HepG2 (cell line): ENCODE results near the gene TSPAN2. TPM values are rescaled to one million over a fixed set of nuclear protein-coding genes. Genes with fewer than 3 reads are reported as not detected.
A peak's percentile ranks its signal among the peaks of the same experiment; 100 is the strongest.

Experiments used
- ATAC-seq: fragments of 200-7000 bp; cut with Tn5 transposase; 3 replicates; pipeline ENCODE4 v1.9.1; 2020; ENCODE audit warnings: mild to moderate bottlenecking, moderate library complexity
- BruUV-seq: library from RNA; stranded (reverse); fragments of 400-500 nt; replicated peaks from 2 replicates; lab custom pipeline; 2021; lab: Mats Ljungman, UMichigan
- CTCF ChIA-PET: fragments of 300-600 bp; formaldehyde crosslinking; extraction: SDS; loops from one replicate; lab custom pipeline; 2021; ENCODE audit warnings: low total read pairs, inconsistent platforms, low intra/inter-chr PET ratio; lab: Yijun Ruan, JAX
- POLR2A ChIA-PET: fragments of 350-600 bp; sonication (Branson Sonifier 250); formaldehyde crosslinking; loops from one replicate; lab custom pipeline; 2020; ENCODE audit warnings: antibody characterized with exemption, inconsistent platforms; lab: Yijun Ruan, JAX
- DNase-seq: peaks from one replicate; pipeline ENCODE4 v3.0.0-alpha.2; 2015; ENCODE audit warnings: low spot score
- FAIRE-seq: peaks from 3 replicates; lab custom pipeline; 2011; peaks lifted over from hg19 to GRCh38; lab: Jason Lieb, UNC
- H2AFZ ChIP-seq: one replicate; pipeline ENCODE4 v1.6.1; 2011; ENCODE audit warnings: low read length, inconsistent platforms
- H3K27ac ChIP-seq: fragments of 300-600 bp; 3 replicates; pipeline ENCODE4 v1.8.0; 2011; ENCODE audit warnings: mixed run types, mild to moderate bottlenecking, mixed read lengths, low read length, inconsistent platforms; ENCODE audit not compliant: insufficient read depth; ENCODE audit errors: extremely low read length
- H3K27me3 ChIP-seq, 2 experiments: fragments of 200-600 bp in 1 of 2; 2 replicates in 1 of 2; 3 replicates in 1 of 2; pipeline versions ENCODE4 v1.6.0 to v1.8.0; 2011; ENCODE audit warnings: low read length in 2 of 2, mild to moderate bottlenecking in 2 of 2, moderate library complexity in 2 of 2, inconsistent platforms in 1 of 2; ENCODE audit not compliant: insufficient read depth in 2 of 2, control insufficient read depth in 1 of 2
- H3K36me3 ChIP-seq, 2 experiments: fragments of 200-600 bp in 1 of 2; replicated peaks in 1 of 2; 2 replicates in 1 of 2; 3 replicates in 1 of 2; pipeline versions ENCODE4 v1.5.1 to v1.8.0; 2011; ENCODE audit warnings: low read length in 2 of 2, inconsistent platforms in 1 of 2; ENCODE audit not compliant: insufficient read depth in 2 of 2, control insufficient read depth in 1 of 2
- H3K4me1 ChIP-seq: 2 replicates; pipeline ENCODE4 v1.5.1; 2012; ENCODE audit warnings: low read length, inconsistent platforms; ENCODE audit not compliant: insufficient read depth
- H3K4me2 ChIP-seq: 2 replicates; pipeline ENCODE4 v1.6.0; 2011; ENCODE audit warnings: low read depth, low read length, inconsistent platforms
- H3K4me3 ChIP-seq, 3 experiments: fragments of 200-600 bp in 1 of 3; sonication (generic), shearing (Covaris generic) in 1 of 3; replicated peaks in 1 of 3; 2 replicates each; pipeline ENCODE4 v1.5.1; 2011 to 2016; ENCODE audit warnings: low read length in 3 of 3, inconsistent platforms in 2 of 3, low read depth in 2 of 3, mild to moderate bottlenecking in 2 of 3, control low read depth in 1 of 3, mixed read lengths in 1 of 3; ENCODE audit not compliant: insufficient read depth in 1 of 3
- H3K79me2 ChIP-seq: one replicate; pipeline ENCODE4 v1.6.1; 2011; ENCODE audit warnings: low read length, inconsistent platforms; ENCODE audit not compliant: insufficient read depth
- H3K9ac ChIP-seq: 2 replicates; pipeline ENCODE4 v1.6.0; 2011; ENCODE audit warnings: mild to moderate bottlenecking, low read depth, low read length, inconsistent platforms; ENCODE audit not compliant: insufficient read depth
- H3K9me3 ChIP-seq: 2 replicates; pipeline ENCODE4 v1.5.1; 2012; ENCODE audit warnings: mild to moderate bottlenecking, low read length
- H4K20me1 ChIP-seq: 2 replicates; pipeline ENCODE4 v1.6.0; 2011; ENCODE audit warnings: inconsistent platforms, mild to moderate bottlenecking, low read length, moderate library complexity; ENCODE audit not compliant: insufficient read depth
- ATF6 ChIP-seq: sonication (generic); formaldehyde crosslinking; conservative IDR thresholded peaks from 2 replicates; pipeline ENCODE4 v1.4.0; 2020; ENCODE audit warnings: missing genetic modification reagents
- ATF7 ChIP-seq, 2 experiments: fragments of 450-650 bp in 1 of 2; sonication (generic) in 1 of 2; formaldehyde crosslinking in 1 of 2; IDR thresholded peaks; 2 replicates each; pipeline versions ENCODE4 v1.4.0 to v1.6.1; 2016 to 2020; ENCODE audit warnings: antibody characterized with exemption in 1 of 2, mild to moderate bottlenecking in 1 of 2, missing genetic modification reagents in 1 of 2
- CBX5 ChIP-seq: sonication (generic); formaldehyde crosslinking; IDR thresholded peaks from 2 replicates; pipeline ENCODE4 v1.4.0; 2020; ENCODE audit warnings: missing genetic modification reagents, borderline replicate concordance
- CREB3 ChIP-seq: sonication (generic); formaldehyde crosslinking; IDR thresholded peaks from 2 replicates; pipeline ENCODE4 v1.5.0; 2020; ENCODE audit warnings: missing genetic modification reagents
- EEA1 ChIP-seq: sonication (generic); formaldehyde crosslinking; IDR thresholded peaks from 2 replicates; pipeline ENCODE4 v1.5.1; 2020; ENCODE audit warnings: mild to moderate bottlenecking, missing genetic modification reagents, borderline replicate concordance
- MAFF ChIP-seq: IDR thresholded peaks from 2 replicates; pipeline ENCODE4 v1.6.1; 2011; ENCODE audit warnings: low read depth, low read length, improper control_type of control experiment
- MEIS1 ChIP-seq: sonication (generic); formaldehyde crosslinking; IDR thresholded peaks from 2 replicates; pipeline ENCODE4 v1.9.0; 2021; ENCODE audit warnings: mild to moderate bottlenecking, missing genetic modification reagents, moderate library complexity, borderline replicate concordance
- PAX8 ChIP-seq: sonication (generic); formaldehyde crosslinking; IDR thresholded peaks from 2 replicates; pipeline ENCODE4 v1.8.0; 2022; ENCODE audit warnings: mild to moderate bottlenecking, missing genetic modification reagents, borderline replicate concordance
- WGBS: methylation state at CpG from one replicate; pipeline ENCODE4 v1.1.6; 2017; ENCODE audit warnings: low lambda C conversion rate; 5-methylcytosine and 5-hydroxymethylcytosine counted together
- in situ Hi-C: cut with HindIII; loops from 2 replicates; pipeline ENCODE4 v1.10.0; 2017; ENCODE audit warnings: low pct_unique_long_range_greater_than_20kb; ENCODE audit not compliant: extremely low pct_ligation_motif_present
- intact Hi-C: fragments of 100-400 bp; cut with micrococcal nuclease; formaldehyde crosslinking; loops from one replicate; pipeline ENCODE4 v1.10.0; 2022; ENCODE audit not compliant: unreplicated experiment
- polyA plus RNA-seq, 8 experiments: library from polyadenylated mRNA; depleted of rRNA in 3 of 8; stranded (reverse) in 7 of 8; unstranded in 1 of 8; fragments of >200 nt; fragmentation: Illumina TruSeq in 4 of 8; extraction: Trizol in 4 of 8; gene quantifications; 2 replicates each; pipeline versions ENCODE4 v1.2.1 to v1.2.3, GENCODE V29; 2011 to 2016; ENCODE audit warnings: low read depth in 4 of 8, missing spikeins in 1 of 8, mixed read lengths in 1 of 8; ENCODE audit not compliant: insufficient read depth in 1 of 8
- total RNA-seq, 5 experiments: library from RNA; depleted of rRNA; stranded (reverse); fragments of >200 nt; fragmentation: Illumina TruSeq; extraction: Trizol; gene quantifications; 2 replicates each; pipeline ENCODE4 v1.2.3, GENCODE V29; 2016; ENCODE audit warnings: low read depth in 1 of 5

TSPAN2 gene
- total and polyA plus RNA-seq, 2 of the 13 experiments (the other 11 are each of a cell fraction or from before 2014, with no cell fraction given) = not detected

GRCh38 chr1:115138271-115138670 is 49.0 kb upstream of the TSPAN2 start:
- no peaks in the 10 kb centered on the region for H3K9me3 ChIP-seq
- H3K4me2 ChIP-seq = no peak overlapping the region
- no peaks in the 10 kb centered on the region for H3K4me1 ChIP-seq
- H3K27me3 ChIP-seq = no peaks in the 10 kb centered on the region
- DNase-seq = no peak
- 30% methylated on average over 6 of the region's 6 CpGs for WGBS
- POLR2A ChIA-PET = no interaction called here
- CTCF ChIA-PET = interaction anchor here (1.4 to 2.1 kb wide), 4 partner anchors 332 to 457 kb away, joined by 3 to 23 read pairs (median 14); no protein-coding TSS in a partner anchor
- intact Hi-C loops = no loop called here
- no peak overlapping the region for H3K27ac ChIP-seq
- TF ChIP-seq ATF7 (IDR thresholded peaks at IDR 0.05) = 0 out of 2 replicates have a peak, but pooled peaks have one; percentile 13
- no peak for TF ChIP-seq ATF7 (CRISPR knock-in tag; IDR thresholded peaks at IDR 0.05)
- TF ChIP-seq MAFF = no peak
- ATAC-seq = no peak
- no peak overlapping the region for H2AFZ ChIP-seq
- no peak overlapping the region for H3K4me3 ChIP-seq
- FAIRE-seq = no peak
- no TSS peak for BruUV-seq
- no peaks in the 10 kb centered on the region for H4K20me1 ChIP-seq
- H3K79me2 ChIP-seq = no peaks in the 10 kb centered on the region
- in situ Hi-C loops = loop anchor here (5.0 kb wide), 2 partner anchors 329 to 459 kb away; no protein-coding TSS in a partner anchor
- H3K9ac ChIP-seq = no peak overlapping the region
- no peaks in the 10 kb centered on the region for H3K36me3 ChIP-seq

- in situ Hi-C loops = loop anchor here (5.0 kb wide), 2 partner anchors 330 to 460 kb away; no protein-coding TSS in a partner anchor
- intact Hi-C loops = no loop called here
- Histone ChIP-seq H4K20me1 (no peaks in the 10 kb centered on the region), H3K4me1 (no peaks in the 10 kb centered on the region)
- no peak for FAIRE-seq
- no peak for TF ChIP-seq CREB3
- TF ChIP-seq PAX8 (CRISPR knock-in tag) = no peak
- TF ChIP-seq CBX5 (CRISPR knock-in tag) = no peak
- TF ChIP-seq EEA1 (CRISPR knock-in tag) = no peak
- TF ChIP-seq ATF6 (CRISPR knock-in tag) = no peak
- no peak for TF ChIP-seq MEIS1 (CRISPR knock-in tag)
- TF ChIP-seq, all 625 proteins: peak for 0
- BruUV-seq = no TSS peak
- CTCF ChIA-PET = interaction anchor here (1.0 kb wide), 1 partner anchor 332 kb away, joined by 3 read pairs; no protein-coding TSS in a partner anchor
- no peaks in the 10 kb centered on the region for H3K36me3 ChIP-seq
- H3K27me3 ChIP-seq = no peaks in the 10 kb centered on the region
- DNase-seq (no peak), ATAC-seq (no peak)
- H3K4me2 ChIP-seq = no peak overlapping the region
- no peak overlapping the region for H3K9ac ChIP-seq
- H3K79me2 ChIP-seq = no peaks in the 10 kb centered on the region
- H3K4me3 ChIP-seq = no peak overlapping the region
- H3K27ac ChIP-seq = no peak overlapping the region
- no CpG with 5 or more reads among the region's 1 CpG for WGBS
- H3K9me3 ChIP-seq = no peaks in the 10 kb centered on the region
- POLR2A ChIA-PET = no interaction called here
- no peak overlapping the region for H2AFZ ChIP-seq
These were observed 47.9 kb upstream of the TSPAN2 start for GRCh38 chr1:115137191-115137590.
